Nephron (organoid): ENCODE measurements around the gene CCDC61.

ENCODE experiments used
- H3K27ac Mint-ChIP-seq, 3 experiments: 2 replicates each; pipeline ENCODE4 v1.8.0; 2020; ENCODE audit warnings: mixed read lengths in 3 of 3, mild to moderate bottlenecking in 2 of 3, moderate library complexity in 1 of 3
- H3K27me3 Mint-ChIP-seq: 2 replicates; pipeline ENCODE4 v1.8.0; 2021; ENCODE audit warnings: low read depth, mild to moderate bottlenecking, moderate library complexity, mixed read lengths
- H3K36me3 Mint-ChIP-seq: 2 replicates; pipeline ENCODE4 v1.8.0; 2020; ENCODE audit warnings: low read depth, mixed read lengths
- H3K4me1 Mint-ChIP-seq: 2 replicates; pipeline ENCODE4 v1.8.0; 2020; ENCODE audit warnings: mixed read lengths
- H3K4me3 Mint-ChIP-seq, 3 experiments: 2 replicates each; pipeline ENCODE4 v1.8.0; 2020; ENCODE audit warnings: mild to moderate bottlenecking in 3 of 3, mixed read lengths in 3 of 3, moderate library complexity in 2 of 3
- H3K9me3 Mint-ChIP-seq: 2 replicates; pipeline ENCODE4 v1.8.0; 2020; ENCODE audit warnings: mixed read lengths
- CTCF ChIP-seq, 3 experiments: fragments of 200-600 bp; sonication (generic); IDR thresholded peaks; one replicate each; pipeline ENCODE4 v1.5.0; 2021; ENCODE audit warnings: antibody characterized with exemption in 3 of 3; ENCODE audit not compliant: unreplicated experiment in 3 of 3

Gene CCDC61

GRCh38 chr19:45995715-45996385, 583 bp downstream of the CCDC61 start:
- H3K4me1 Mint-ChIP-seq, result peaks cover 26% of the 10 kb centered on the region
- no peak overlapping the region for H3K27ac Mint-ChIP-seq
- H3K4me3 Mint-ChIP-seq, result no peak overlapping the region
- no peak for TF ChIP-seq CTCF (IDR thresholded peaks at IDR 0.05; ENCODE audit: unreplicated experiment in 3 of 3)
- H3K9me3 Mint-ChIP-seq, result no peaks in the 10 kb centered on the region
- H3K36me3 Mint-ChIP-seq, result no peaks in the 10 kb centered on the region
- H3K27me3 Mint-ChIP-seq, result peaks cover 21% of the 10 kb centered on the region

- H3K27ac Mint-ChIP-seq, result no peak overlapping the region
- H3K36me3 Mint-ChIP-seq, result no peaks in the 10 kb centered on the region
- H3K9me3 Mint-ChIP-seq, result no peaks in the 10 kb centered on the region
- H3K4me1 Mint-ChIP-seq, result peaks cover 26% of the 10 kb centered on the region
- no peak for TF ChIP-seq CTCF (IDR thresholded peaks at IDR 0.05; ENCODE audit: unreplicated experiment in 3 of 3)
- H3K4me3 Mint-ChIP-seq, result no peak overlapping the region
- peaks cover 22% of the 10 kb centered on the region for H3K27me3 Mint-ChIP-seq
These were observed 1.7 kb downstream of the CCDC61 start for GRCh38 chr19:45996933-45997332.

DNA sequence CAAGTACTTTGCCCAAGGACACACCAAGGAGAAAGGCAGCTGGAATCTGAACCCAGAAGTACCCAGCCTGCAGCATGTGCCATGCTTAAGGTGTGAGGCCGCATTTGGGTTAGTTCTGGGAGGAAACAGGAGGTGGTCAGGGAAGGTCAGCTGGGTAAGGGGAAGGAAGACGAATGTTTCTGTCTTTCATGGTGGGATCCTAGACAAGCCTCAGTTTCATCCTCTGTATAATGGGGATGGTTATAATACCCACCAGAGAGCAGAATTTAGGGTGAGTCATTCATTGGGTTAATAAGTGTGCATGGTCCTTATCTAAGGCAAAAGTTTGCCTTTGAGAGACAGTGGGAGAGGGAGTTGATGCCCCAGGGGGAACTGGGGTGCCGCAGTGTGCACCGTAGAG, 3.6 kb downstream of the CCDC61 start:
- peaks cover 22% of the 10 kb centered on the region for H3K27me3 Mint-ChIP-seq
- H3K9me3 Mint-ChIP-seq, result no peaks in the 10 kb centered on the region
- TF ChIP-seq CTCF (IDR thresholded peaks at IDR 0.05; ENCODE audit: unreplicated experiment in 3 of 3), result no peak
- H3K4me1 Mint-ChIP-seq, result peaks cover 26% of the 10 kb centered on the region
- no peak overlapping the region for H3K27ac Mint-ChIP-seq
- peaks cover 4% of the 10 kb centered on the region for H3K36me3 Mint-ChIP-seq
- H3K4me3 Mint-ChIP-seq, result peak overlapping the region in 2 of 3 experiments; percentile 22 to 79

DNA sequence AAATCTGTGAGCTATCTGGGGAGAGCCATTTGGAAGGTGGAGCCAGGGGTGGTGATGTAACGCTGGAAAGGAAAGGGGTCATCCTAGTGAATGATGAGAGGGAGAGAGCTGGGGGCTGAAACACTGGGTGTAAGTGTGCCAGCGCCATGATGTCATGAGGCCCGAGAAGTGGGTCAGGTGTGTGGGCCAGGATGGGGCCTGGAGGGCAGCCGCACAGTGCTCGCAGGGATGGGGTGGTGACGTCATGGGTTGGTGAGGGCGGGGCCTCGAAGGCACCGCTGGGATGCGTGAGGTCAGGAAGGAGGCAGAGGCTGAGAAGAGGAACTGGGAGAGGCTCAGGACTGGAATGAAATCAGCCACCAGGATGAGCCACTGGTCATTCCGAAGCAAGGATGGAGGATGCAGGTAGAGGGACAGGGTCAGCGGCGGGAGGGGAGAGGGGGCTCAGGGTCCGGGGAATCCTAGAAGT, 4.4 kb downstream of the CCDC61 start:
- no peak for TF ChIP-seq CTCF (IDR thresholded peaks at IDR 0.05; ENCODE audit: unreplicated experiment in 3 of 3)
- Mint-ChIP-seq H3K4me1 (peaks cover 26% of the 10 kb centered on the region), H3K27me3 (peaks cover 22% of the 10 kb centered on the region), H3K27ac (no peak overlapping the region), H3K9me3 (no peaks in the 10 kb centered on the region), H3K4me3 (peak overlapping the region; percentile 54 to 79 (median 64)), H3K36me3 (peaks cover 4% of the 10 kb centered on the region)

GRCh38 chr19:46000491-46001246, 5.4 kb downstream of the CCDC61 start:
- H3K4me3 Mint-ChIP-seq, result peak overlapping the region; percentile 54 to 79 (median 71)
- H3K9me3 Mint-ChIP-seq, result no peaks in the 10 kb centered on the region
- TF ChIP-seq CTCF (IDR thresholded peaks at IDR 0.05; ENCODE audit: unreplicated experiment in 3 of 3), result no peak
- H3K4me1 Mint-ChIP-seq, result peaks cover 26% of the 10 kb centered on the region
- peaks cover 9% of the 10 kb centered on the region for H3K36me3 Mint-ChIP-seq
- no peak overlapping the region for H3K27ac Mint-ChIP-seq
- peaks cover 22% of the 10 kb centered on the region for H3K27me3 Mint-ChIP-seq
